ENCODE results near the gene VEGFB.

DNA sequence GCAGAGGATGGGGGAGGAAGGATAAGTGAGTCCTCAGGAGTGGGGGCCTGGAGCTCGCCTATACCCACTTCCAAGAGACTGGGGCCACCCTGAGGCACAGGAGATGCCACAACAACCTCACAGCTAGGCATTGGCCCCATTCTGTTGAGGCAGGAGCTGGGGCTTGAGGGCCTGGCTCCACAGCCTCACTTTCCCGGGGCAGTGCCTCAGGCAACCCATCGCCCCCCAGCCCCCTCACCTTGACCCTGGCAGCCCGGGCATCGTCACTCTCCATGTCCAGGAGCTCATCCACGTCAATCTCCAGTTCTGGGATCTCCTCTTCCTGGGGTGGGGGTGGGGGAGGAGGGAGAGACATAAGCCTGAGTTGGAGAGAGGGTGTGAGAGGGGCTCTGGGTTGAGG, 10.6 kb downstream of the VEGFB start:
- TF ChIP-seq, protein P1, sequence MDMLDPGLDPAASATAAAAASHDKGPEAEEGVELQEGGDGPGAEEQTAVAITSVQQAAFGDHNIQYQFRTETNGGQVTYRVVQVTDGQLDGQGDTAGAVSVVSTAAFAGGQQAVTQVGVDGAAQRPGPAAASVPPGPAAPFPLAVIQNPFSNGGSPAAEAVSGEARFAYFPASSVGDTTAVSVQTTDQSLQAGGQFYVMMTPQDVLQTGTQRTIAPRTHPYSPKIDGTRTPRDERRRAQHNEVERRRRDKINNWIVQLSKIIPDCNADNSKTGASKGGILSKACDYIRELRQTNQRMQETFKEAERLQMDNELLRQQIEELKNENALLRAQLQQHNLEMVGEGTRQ (IDR thresholded peaks at IDR 0.05; ENCODE audit: low read depth, low read length) = no peak
- TF ChIP-seq, protein P2, sequence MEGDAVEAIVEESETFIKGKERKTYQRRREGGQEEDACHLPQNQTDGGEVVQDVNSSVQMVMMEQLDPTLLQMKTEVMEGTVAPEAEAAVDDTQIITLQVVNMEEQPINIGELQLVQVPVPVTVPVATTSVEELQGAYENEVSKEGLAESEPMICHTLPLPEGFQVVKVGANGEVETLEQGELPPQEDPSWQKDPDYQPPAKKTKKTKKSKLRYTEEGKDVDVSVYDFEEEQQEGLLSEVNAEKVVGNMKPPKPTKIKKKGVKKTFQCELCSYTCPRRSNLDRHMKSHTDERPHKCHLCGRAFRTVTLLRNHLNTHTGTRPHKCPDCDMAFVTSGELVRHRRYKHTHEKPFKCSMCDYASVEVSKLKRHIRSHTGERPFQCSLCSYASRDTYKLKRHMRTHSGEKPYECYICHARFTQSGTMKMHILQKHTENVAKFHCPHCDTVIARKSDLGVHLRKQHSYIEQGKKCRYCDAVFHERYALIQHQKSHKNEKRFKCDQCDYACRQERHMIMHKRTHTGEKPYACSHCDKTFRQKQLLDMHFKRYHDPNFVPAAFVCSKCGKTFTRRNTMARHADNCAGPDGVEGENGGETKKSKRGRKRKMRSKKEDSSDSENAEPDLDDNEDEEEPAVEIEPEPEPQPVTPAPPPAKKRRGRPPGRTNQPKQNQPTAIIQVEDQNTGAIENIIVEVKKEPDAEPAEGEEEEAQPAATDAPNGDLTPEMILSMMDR (conservative IDR thresholded peaks at IDR 0.05; ENCODE audit: low read depth, low read length) = no peak
- TF ChIP-seq RAD21 (IDR thresholded peaks at IDR 0.05; ENCODE audit: low read length) (no peak), MAFK (IDR thresholded peaks at IDR 0.05; ENCODE audit: low read depth, low read length) (no peak), POLR2A (IDR thresholded peaks at IDR 0.05; ENCODE audit: low read depth, low read length) (no peak), RFX5 (IDR thresholded peaks at IDR 0.05; ENCODE audit: low read depth, low read length) (no peak), FOS (IDR thresholded peaks at IDR 0.05; ENCODE audit: low read depth, low read length) (no peak), NFE2L2 (IDR thresholded peaks at IDR 0.05; ENCODE audit: low read depth, low read length) (no peak), CHD1 (IDR thresholded peaks at IDR 0.05; ENCODE audit: low read depth, low read length) (no peak), MAZ (IDR thresholded peaks at IDR 0.05; ENCODE audit: borderline replicate concordance, low read depth, low read length) (no peak), SMC3 (IDR thresholded peaks at IDR 0.05; ENCODE audit: low read depth, low read length) (no peak)
- TF ChIP-seq, protein P3, sequence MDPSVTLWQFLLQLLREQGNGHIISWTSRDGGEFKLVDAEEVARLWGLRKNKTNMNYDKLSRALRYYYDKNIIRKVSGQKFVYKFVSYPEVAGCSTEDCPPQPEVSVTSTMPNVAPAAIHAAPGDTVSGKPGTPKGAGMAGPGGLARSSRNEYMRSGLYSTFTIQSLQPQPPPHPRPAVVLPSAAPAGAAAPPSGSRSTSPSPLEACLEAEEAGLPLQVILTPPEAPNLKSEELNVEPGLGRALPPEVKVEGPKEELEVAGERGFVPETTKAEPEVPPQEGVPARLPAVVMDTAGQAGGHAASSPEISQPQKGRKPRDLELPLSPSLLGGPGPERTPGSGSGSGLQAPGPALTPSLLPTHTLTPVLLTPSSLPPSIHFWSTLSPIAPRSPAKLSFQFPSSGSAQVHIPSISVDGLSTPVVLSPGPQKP (IDR thresholded peaks at IDR 0.05; ENCODE audit: borderline replicate concordance, low read depth, low read length) = no peak
